Measurements from ENCODE around the gene HIGD1C. TPM values are rescaled to one million over a fixed set of nuclear protein-coding genes. Genes with fewer than 3 reads are reported as not detected.

HIGD1C gene
- total and polyA plus RNA-seq, 2 experiments from 2014 or later = not detected

GRCh38 chr12:50990147-50990727, 37.9 kb downstream of the HIGD1C start (continued):
- TF ChIP-seq ZNF331 (CRISPR knock-in tag; IDR thresholded peaks at IDR 0.05; ENCODE audit: low read depth) = no peak
- no peak for TF ChIP-seq EZH2 (IDR thresholded peaks at IDR 0.05; ENCODE audit: low read depth, unreplicated experiment)

GRCh38 chr12:50990791-50991190, 38.4 kb downstream of the HIGD1C start:
- H3K27me3 Mint-ChIP-seq (ENCODE audit: insufficient read depth, low read depth, poor library complexity) = no peaks in the 10 kb centered on the region
- no peaks in the 10 kb centered on the region for H3K79me2 ChIP-seq (replicated peaks; ENCODE audit: insufficient read depth)
- H4K20me1 ChIP-seq (replicated peaks; ENCODE audit: insufficient read depth) = no peaks in the 10 kb centered on the region
- H2AFZ ChIP-seq = no peak overlapping the region
- no peak for DNase-seq (ENCODE audit: low spot score)
- H3K4me3 Mint-ChIP-seq = no peak overlapping the region
- no peaks in the 10 kb centered on the region for H3F3A ChIP-seq (replicated peaks; ENCODE audit: low read depth)
- ATAC-seq = no peak
- no peak overlapping the region for H3K4me2 ChIP-seq
- H3K27me3 ChIP-seq (ENCODE audit: insufficient read depth) = no peaks in the 10 kb centered on the region
- H3K4me3 ChIP-seq = no peak overlapping the region
- H3K9me3 Mint-ChIP-seq = no peaks in the 10 kb centered on the region
- H3K9me2 ChIP-seq (ENCODE audit: insufficient read depth) = no peaks in the 10 kb centered on the region
- peaks cover 29% of the 10 kb centered on the region for H3K36me3 ChIP-seq (ENCODE audit: insufficient read depth)
- H3K4me1 Mint-ChIP-seq = no peaks in the 10 kb centered on the region
- H3K27ac ChIP-seq (ENCODE audit: low read depth) = no peak overlapping the region
- H3K4me1 ChIP-seq (ENCODE audit: insufficient read depth) = no peaks in the 10 kb centered on the region
- H3K27ac Mint-ChIP-seq = no peak overlapping the region
- peaks cover 65% of the 10 kb centered on the region for H3K36me3 Mint-ChIP-seq (ENCODE audit: low read depth)
- TF ChIP-seq ZNF331 (CRISPR knock-in tag; IDR thresholded peaks at IDR 0.05; ENCODE audit: low read depth) (no peak), NANOG (IDR thresholded peaks at IDR 0.05; ENCODE audit: borderline replicate concordance) (no peak), ZNF114 (CRISPR knock-in tag; IDR thresholded peaks at IDR 0.05) (no peak), JUNB (IDR thresholded peaks at IDR 0.05; ENCODE audit: unreplicated experiment) (no peak), POLR2AphosphoS5 (IDR thresholded peaks at IDR 0.05; ENCODE audit: low read depth) (no peak)
- TF ChIP-seq, protein P1, sequence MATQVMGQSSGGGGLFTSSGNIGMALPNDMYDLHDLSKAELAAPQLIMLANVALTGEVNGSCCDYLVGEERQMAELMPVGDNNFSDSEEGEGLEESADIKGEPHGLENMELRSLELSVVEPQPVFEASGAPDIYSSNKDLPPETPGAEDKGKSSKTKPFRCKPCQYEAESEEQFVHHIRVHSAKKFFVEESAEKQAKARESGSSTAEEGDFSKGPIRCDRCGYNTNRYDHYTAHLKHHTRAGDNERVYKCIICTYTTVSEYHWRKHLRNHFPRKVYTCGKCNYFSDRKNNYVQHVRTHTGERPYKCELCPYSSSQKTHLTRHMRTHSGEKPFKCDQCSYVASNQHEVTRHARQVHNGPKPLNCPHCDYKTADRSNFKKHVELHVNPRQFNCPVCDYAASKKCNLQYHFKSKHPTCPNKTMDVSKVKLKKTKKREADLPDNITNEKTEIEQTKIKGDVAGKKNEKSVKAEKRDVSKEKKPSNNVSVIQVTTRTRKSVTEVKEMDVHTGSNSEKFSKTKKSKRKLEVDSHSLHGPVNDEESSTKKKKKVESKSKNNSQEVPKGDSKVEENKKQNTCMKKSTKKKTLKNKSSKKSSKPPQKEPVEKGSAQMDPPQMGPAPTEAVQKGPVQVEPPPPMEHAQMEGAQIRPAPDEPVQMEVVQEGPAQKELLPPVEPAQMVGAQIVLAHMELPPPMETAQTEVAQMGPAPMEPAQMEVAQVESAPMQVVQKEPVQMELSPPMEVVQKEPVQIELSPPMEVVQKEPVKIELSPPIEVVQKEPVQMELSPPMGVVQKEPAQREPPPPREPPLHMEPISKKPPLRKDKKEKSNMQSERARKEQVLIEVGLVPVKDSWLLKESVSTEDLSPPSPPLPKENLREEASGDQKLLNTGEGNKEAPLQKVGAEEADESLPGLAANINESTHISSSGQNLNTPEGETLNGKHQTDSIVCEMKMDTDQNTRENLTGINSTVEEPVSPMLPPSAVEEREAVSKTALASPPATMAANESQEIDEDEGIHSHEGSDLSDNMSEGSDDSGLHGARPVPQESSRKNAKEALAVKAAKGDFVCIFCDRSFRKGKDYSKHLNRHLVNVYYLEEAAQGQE (IDR thresholded peaks at IDR 0.05; ENCODE audit: unreplicated experiment) = no peak

- Histone ChIP-seq H3K4me1 (ENCODE audit: insufficient read depth) (no peaks in the 10 kb centered on the region), H2AFZ (no peak overlapping the region), H3K79me2 (replicated peaks; ENCODE audit: insufficient read depth) (no peaks in the 10 kb centered on the region), H3K27me3 (ENCODE audit: insufficient read depth) (no peaks in the 10 kb centered on the region), H3K36me3 (ENCODE audit: insufficient read depth) (peaks cover 34% of the 10 kb centered on the region), H3K4me2 (no peak overlapping the region), H3K4me3 (no peak overlapping the region), H4K20me1 (replicated peaks; ENCODE audit: insufficient read depth) (no peaks in the 10 kb centered on the region), H3K27ac (ENCODE audit: low read depth) (no peak overlapping the region), H3F3A (replicated peaks; ENCODE audit: low read depth) (no peaks in the 10 kb centered on the region), H3K9me2 (ENCODE audit: insufficient read depth) (no peaks in the 10 kb centered on the region)
- no peak for DNase-seq (ENCODE audit: low spot score)
- H3K27ac Mint-ChIP-seq = no peak overlapping the region
- H3K4me1 Mint-ChIP-seq = no peaks in the 10 kb centered on the region
- H3K36me3 Mint-ChIP-seq (ENCODE audit: low read depth) = peaks cover 66% of the 10 kb centered on the region
- H3K9me3 Mint-ChIP-seq = no peaks in the 10 kb centered on the region
- no peaks in the 10 kb centered on the region for H3K27me3 Mint-ChIP-seq (ENCODE audit: insufficient read depth, low read depth, poor library complexity)
- no peak overlapping the region for H3K4me3 Mint-ChIP-seq
- no peak for ATAC-seq
- TF ChIP-seq POLR2AphosphoS5 (IDR thresholded peaks at IDR 0.05; ENCODE audit: low read depth) (no peak), ZNF114 (CRISPR knock-in tag; IDR thresholded peaks at IDR 0.05) (no peak), CREB1 (CRISPR knock-in tag; IDR thresholded peaks at IDR 0.05; ENCODE audit: low read depth) (no peak), JUNB (IDR thresholded peaks at IDR 0.05; ENCODE audit: unreplicated experiment) (no peak), CTCF (conservative IDR thresholded peaks at IDR 0.05; ENCODE audit: low read depth in 2 of 2) (no peak)
Observed at GRCh38 chr12:50991291-50991690, 38.9 kb downstream of the HIGD1C start.
